AG09319 (cell line): ENCODE measurements around the gene SLC17A3.

Source experiments
- DNase-seq: peaks from one replicate; pipeline ENCODE4 v3.0.0-alpha.2; 2010; ENCODE audit warnings: low read depth; ENCODE audit errors: extremely low read depth
- CTCF ChIP-seq: IDR thresholded peaks from 2 replicates; pipeline ENCODE4 v1.5.1; 2011; ENCODE audit warnings: low read depth, mild to moderate bottlenecking, inconsistent platforms, low read length, moderate library complexity

SLC17A3 gene

GRCh38 chr6:25888626-25889025 is 14.6 kb upstream of the SLC17A3 start:
- TF ChIP-seq CTCF: no peak
- no peak for DNase-seq

- no peak for TF ChIP-seq CTCF
- DNase-seq: no peak
These were observed 12.0 kb upstream of the SLC17A3 start for GRCh38 chr6:25886066-25886465.

- DNase-seq: peak; percentile 73
- no peak for TF ChIP-seq CTCF
These were observed 9.9 kb upstream of the SLC17A3 start for GRCh38 chr6:25883991-25884390.

- no peak for DNase-seq
- TF ChIP-seq CTCF: no peak
These were observed 9.5 kb upstream of the SLC17A3 start for GRCh38 chr6:25883536-25883935.

GRCh38 chr6:25882051-25882496 is 8.0 kb upstream of the SLC17A3 start:
- no peak for DNase-seq
- TF ChIP-seq CTCF: no peak

GRCh38 chr6:25880601-25881000 is 6.6 kb upstream of the SLC17A3 start:
- no peak for TF ChIP-seq CTCF
- DNase-seq: no peak

GRCh38 chr6:25878721-25879322 is 4.8 kb upstream of the SLC17A3 start:
- DNase-seq: no peak
- no peak for TF ChIP-seq CTCF
